Natural killer cell treated with Interleukin-12 subunit alpha and Interleukin-12 subunit beta and Interleukin-15 and Interleukin-18, amount 100 ng/mL, for 72 hours (primary cell): ENCODE results near the gene TMEM125. TPM values are rescaled to one million over a fixed set of nuclear protein-coding genes. Genes with fewer than 3 reads are reported as not detected.

Experiments used
- ATAC-seq, 2 donors: fragments of 150-1000 bp; cut with Tn5 transposase in 1 of 2; sonication (Bioruptor Pico), chemical (Tn5 transposase) in 1 of 2; 2 replicates each; pipeline ENCODE4 v1.10.0; 2021
- DNase-seq: peaks from one replicate; pipeline ENCODE4 v3.0.0; 2022; ENCODE audit warnings: low spot score
- H3K27ac Mint-ChIP-seq, 2 donors: 1 replicate in 1 of 2; 2 replicates in 1 of 2; pipeline ENCODE4 v1.8.0; 2022; ENCODE audit warnings: mixed read lengths in 2 of 2, mild to moderate bottlenecking in 1 of 2, moderate library complexity in 1 of 2
- H3K27me3 Mint-ChIP-seq, 2 donors: 1 replicate in 1 of 2; 2 replicates in 1 of 2; pipeline ENCODE4 v1.8.0; 2022; ENCODE audit warnings: mixed read lengths in 2 of 2
- H3K36me3 Mint-ChIP-seq: one replicate; pipeline ENCODE4 v1.8.0; 2022; ENCODE audit warnings: mixed read lengths
- H3K4me1 Mint-ChIP-seq, 2 donors: 1 replicate in 1 of 2; 2 replicates in 1 of 2; pipeline ENCODE4 v1.8.0; 2022; ENCODE audit warnings: low read depth in 2 of 2, mixed read lengths in 2 of 2, mild to moderate bottlenecking in 1 of 2
- H3K4me3 Mint-ChIP-seq: one replicate; pipeline ENCODE4 v1.8.0; 2022; ENCODE audit warnings: mixed read lengths
- H3K9me3 Mint-ChIP-seq: 2 replicates; pipeline ENCODE4 v1.8.0; 2022; ENCODE audit warnings: mixed read lengths
- total RNA-seq, 2 donors: library from RNA; stranded (reverse); gene quantifications; one replicate each; pipeline ENCODE4 v1.2.3, GENCODE V29; 2022

Gene TMEM125
- total RNA-seq, 2 donors from 2014 or later, result not detected

DNA sequence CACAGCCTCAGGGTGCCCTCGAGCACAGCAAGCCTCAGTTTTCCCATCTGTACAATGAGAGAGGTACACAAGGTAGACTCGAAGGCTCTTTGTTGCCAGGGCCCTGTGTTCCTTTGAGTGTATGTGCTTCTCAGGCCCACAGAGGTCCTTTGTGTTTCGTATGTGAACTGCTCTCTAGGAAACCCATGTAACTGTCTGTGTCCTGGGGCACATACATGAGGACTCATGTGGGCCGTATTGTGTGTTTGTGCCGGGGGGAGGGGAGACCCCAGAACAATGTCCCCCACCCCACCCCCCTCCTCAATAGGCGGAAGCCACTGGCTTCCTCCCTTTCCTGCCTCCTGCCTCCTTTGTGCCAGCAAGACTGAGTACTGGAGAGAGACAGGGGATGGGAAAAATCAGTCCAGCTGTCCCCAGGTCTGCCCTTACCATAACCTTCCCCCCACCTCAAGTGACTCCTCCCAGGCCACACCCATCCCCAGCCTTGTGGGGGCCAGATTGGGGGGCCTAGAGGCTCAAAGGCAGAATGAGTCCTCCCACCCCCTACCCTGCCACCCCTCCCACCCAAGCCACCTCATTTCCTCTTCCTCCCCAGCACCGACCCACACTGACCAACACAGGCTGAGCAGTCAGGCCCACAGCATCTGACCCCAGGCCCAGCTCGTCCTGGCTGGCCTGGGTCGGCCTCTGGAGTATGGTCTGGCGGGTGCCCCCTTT is 30.8 kb downstream of the TMEM125 start, which contains the start of gene TIE1:
TSS of gene TIE1 (plus strand) at position 605 of the 717 bp plus-strand sequence. CDS start at position 695, 90 bp downstream.
- Mint-ChIP-seq H3K27me3 (no peaks in the 10 kb centered on the region), H3K9me3 (no peaks in the 10 kb centered on the region), H3K4me3 (peak within 1 kb of the TSS; percentile 51), H3K27ac (peak within 1 kb of the TSS; percentile 46 to 80), H3K4me1 (peaks cover 5 to 13% of the 10 kb centered on the region in 2 donors), H3K36me3 (no peaks in the 10 kb centered on the region)
- ATAC-seq (peak; percentile 47 to 52), DNase-seq (no peak)

GRCh38 chr1:43302201-43302600 is 32.4 kb downstream of the TMEM125 start:
- peaks cover 0 to 10% of the 10 kb centered on the region in 2 donors for H3K4me1 Mint-ChIP-seq
- ATAC-seq (no peak), DNase-seq (no peak)
- no peaks in the 10 kb centered on the region for H3K36me3 Mint-ChIP-seq
- H3K4me3 Mint-ChIP-seq, result no peak overlapping the region
- no peaks in the 10 kb centered on the region for H3K27me3 Mint-ChIP-seq
- no peaks in the 10 kb centered on the region for H3K9me3 Mint-ChIP-seq
- no peak overlapping the region for H3K27ac Mint-ChIP-seq

DNA sequence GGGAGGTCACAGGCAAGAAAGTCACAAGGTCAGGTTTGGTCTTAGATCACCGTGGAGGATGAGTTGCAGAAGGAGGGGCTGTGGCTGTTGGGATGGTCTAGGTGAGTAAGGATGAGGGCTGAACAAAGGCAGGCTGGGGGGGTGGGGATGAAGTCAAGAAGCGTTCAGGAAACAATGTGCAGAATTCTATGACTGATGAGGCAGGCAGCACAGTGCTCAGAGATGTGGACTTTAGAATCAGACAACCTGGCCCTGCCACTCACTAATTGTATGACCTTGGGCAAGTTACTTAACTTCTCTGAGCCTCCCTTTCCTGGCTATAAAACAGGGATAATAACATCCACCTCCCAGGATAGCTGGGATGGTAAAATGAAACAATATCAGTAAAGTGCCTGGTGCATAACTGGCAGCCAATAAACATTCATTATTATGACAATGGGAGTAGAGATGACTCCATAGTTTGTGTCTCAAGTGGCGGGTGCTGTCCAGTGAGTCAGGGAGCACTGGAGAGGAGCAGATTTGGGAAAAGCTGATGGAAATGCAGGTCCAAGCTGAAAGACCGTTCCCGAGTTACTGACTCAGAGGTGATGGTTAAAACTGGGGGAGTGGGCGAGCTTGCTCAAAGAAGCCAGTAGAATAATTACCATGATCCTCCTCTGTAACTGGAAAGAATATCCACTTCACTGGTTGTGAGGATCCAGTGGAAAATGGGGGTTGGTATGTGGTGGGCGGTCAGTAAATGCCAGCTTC is 33.1 kb downstream of the TMEM125 start:
- Mint-ChIP-seq H3K4me3 (no peak overlapping the region), H3K4me1 (peaks cover 0 to 10% of the 10 kb centered on the region in 2 donors), H3K27me3 (no peaks in the 10 kb centered on the region), H3K9me3 (no peaks in the 10 kb centered on the region), H3K36me3 (no peaks in the 10 kb centered on the region), H3K27ac (no peak overlapping the region)
- no peak for DNase-seq
- no peak for ATAC-seq

DNA sequence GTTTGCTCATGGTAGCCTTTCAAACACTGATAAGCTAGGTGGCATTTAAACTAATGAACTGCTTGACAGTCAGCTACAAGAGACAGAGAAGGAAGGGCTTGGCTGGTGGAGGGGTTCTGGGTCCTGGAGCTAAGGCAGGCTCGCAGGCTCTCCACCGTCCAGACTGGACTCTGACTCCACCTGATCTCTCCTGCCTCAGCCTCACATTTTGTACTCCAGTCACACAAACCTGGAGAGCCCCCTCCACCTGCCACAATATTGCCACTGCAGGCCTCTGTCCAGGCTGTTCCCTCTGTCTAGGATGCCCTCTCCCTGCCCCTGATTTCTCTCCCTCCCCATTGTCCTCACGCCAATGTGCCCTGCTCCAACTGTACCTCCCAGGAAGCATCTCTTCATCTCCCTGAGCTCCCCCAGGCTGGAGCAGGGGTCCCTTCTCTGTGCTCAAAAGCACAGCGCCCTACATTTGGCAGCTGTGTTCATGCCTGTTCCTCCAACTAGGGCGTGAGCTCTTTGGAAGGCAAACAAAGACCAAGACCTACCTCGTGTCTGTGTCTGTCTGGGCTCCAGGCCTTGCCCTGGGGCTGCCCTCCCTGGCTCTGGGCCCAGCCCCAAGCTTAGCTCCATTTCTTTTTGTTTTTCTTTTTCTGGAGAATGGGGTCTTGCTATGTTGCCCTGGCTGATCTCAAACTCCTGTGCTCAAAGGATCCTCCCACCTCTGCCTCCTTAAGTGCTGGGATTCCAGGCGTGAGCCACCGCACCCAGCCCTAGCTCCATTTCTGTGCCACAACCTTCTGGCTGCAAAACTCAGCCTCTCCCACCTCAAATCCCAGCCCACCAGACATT is 33.9 kb downstream of the TMEM125 start:
- no peak overlapping the region for H3K4me3 Mint-ChIP-seq
- no peak for DNase-seq
- no peaks in the 10 kb centered on the region for H3K9me3 Mint-ChIP-seq
- no peak for ATAC-seq
- H3K27ac Mint-ChIP-seq, result no peak overlapping the region
- H3K36me3 Mint-ChIP-seq, result no peaks in the 10 kb centered on the region
- peaks cover 0 to 10% of the 10 kb centered on the region in 2 donors for H3K4me1 Mint-ChIP-seq
- H3K27me3 Mint-ChIP-seq, result no peaks in the 10 kb centered on the region

DNA sequence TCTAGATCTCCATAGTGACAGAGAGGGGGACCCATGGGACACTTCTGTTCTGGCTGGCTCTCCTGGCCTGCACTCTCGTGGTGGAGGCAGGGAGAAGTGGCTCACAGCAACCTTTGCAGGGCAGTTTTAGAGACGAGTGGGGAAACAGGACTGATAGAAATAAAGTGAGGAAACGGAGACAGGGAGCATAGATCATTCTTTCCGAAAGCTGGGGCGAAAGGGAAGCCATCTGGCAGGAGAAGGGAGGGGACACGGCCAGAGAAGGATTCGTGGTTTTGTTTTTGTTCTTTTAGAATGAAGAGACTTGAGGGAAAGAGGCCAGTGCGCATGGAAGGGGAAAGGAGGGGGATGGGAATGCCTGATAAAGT is 34.5 kb downstream of the TMEM125 start:
- no peaks in the 10 kb centered on the region for H3K36me3 Mint-ChIP-seq
- peaks cover 0 to 10% of the 10 kb centered on the region in 2 donors for H3K4me1 Mint-ChIP-seq
- DNase-seq (no peak), ATAC-seq (no peak)
- H3K27me3 Mint-ChIP-seq, result no peaks in the 10 kb centered on the region
- H3K27ac Mint-ChIP-seq, result no peak overlapping the region
- no peaks in the 10 kb centered on the region for H3K9me3 Mint-ChIP-seq
- no peak overlapping the region for H3K4me3 Mint-ChIP-seq

- H3K36me3 Mint-ChIP-seq, result no peaks in the 10 kb centered on the region
- no peak overlapping the region for H3K4me3 Mint-ChIP-seq
- H3K27me3 Mint-ChIP-seq, result no peaks in the 10 kb centered on the region
- no peaks in the 10 kb centered on the region for H3K9me3 Mint-ChIP-seq
- DNase-seq (no peak), ATAC-seq (no peak)
- peaks cover 0 to 10% of the 10 kb centered on the region in 2 donors for H3K4me1 Mint-ChIP-seq
- no peak overlapping the region for H3K27ac Mint-ChIP-seq
Observed at GRCh38 chr1:43304771-43305300, 35.1 kb downstream of the TMEM125 start.

GRCh38 chr1:43305461-43305860 is 35.7 kb downstream of the TMEM125 start:
- no peaks in the 10 kb centered on the region for H3K27me3 Mint-ChIP-seq
- no peak overlapping the region for H3K4me3 Mint-ChIP-seq
- H3K4me1 Mint-ChIP-seq, result peaks cover 0 to 10% of the 10 kb centered on the region in 2 donors
- H3K9me3 Mint-ChIP-seq, result no peaks in the 10 kb centered on the region
- DNase-seq, result no peak
- no peaks in the 10 kb centered on the region for H3K36me3 Mint-ChIP-seq
- ATAC-seq, result no peak
- no peak overlapping the region for H3K27ac Mint-ChIP-seq

DNA sequence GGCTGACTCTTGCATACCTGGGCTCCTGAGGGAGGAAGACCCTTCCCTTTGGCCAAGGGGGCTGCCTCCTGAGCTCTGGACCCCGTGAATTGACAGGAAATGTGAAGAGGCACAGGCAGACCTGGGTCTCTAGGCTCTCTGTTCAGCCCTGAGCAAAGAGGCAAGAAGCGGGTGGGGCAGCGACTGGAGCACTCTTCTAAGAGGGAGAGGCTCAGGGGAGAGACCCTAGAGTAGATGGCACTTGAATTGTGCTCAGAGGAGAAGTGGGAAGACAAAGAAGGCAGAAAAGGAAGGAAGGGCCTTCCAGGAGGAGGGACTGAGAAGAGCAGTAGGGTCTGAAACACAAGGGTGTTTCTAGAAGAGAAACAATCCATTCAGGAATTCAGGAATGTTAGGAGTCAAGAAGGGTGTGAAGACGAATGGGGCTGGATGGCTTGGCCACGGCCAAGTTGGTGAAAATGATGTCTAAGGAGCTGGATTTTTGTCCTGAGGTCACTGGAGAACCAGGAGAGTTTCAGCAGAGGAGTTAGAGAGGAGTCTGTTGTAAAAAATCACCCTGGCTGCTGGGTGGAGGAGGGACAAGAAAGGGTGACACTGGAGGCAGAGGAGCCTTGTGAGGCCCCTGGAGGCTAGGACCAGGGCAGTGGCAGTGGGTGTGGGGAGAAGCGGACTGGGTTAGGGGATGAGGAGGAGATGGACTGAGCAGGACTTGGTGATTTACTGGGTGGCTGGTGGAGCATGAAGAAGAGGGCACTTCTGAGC is 36.3 kb downstream of the TMEM125 start:
- no peak for ATAC-seq
- Mint-ChIP-seq H3K9me3 (no peaks in the 10 kb centered on the region), H3K36me3 (no peaks in the 10 kb centered on the region), H3K4me3 (no peak overlapping the region), H3K27me3 (no peaks in the 10 kb centered on the region), H3K4me1 (peaks cover 0 to 6% of the 10 kb centered on the region in 2 donors), H3K27ac (no peak overlapping the region)
- DNase-seq, result no peak

- no peaks in the 10 kb centered on the region for H3K9me3 Mint-ChIP-seq
- H3K4me3 Mint-ChIP-seq, result no peak overlapping the region
- no peak for DNase-seq
- no peak for ATAC-seq
- H3K4me1 Mint-ChIP-seq, result peaks cover 0 to 5% of the 10 kb centered on the region in 2 donors
- no peak overlapping the region for H3K27ac Mint-ChIP-seq
- H3K36me3 Mint-ChIP-seq, result no peaks in the 10 kb centered on the region
- no peaks in the 10 kb centered on the region for H3K27me3 Mint-ChIP-seq
Observed at GRCh38 chr1:43306688-43307457, 37.1 kb downstream of the TMEM125 start.

DNA sequence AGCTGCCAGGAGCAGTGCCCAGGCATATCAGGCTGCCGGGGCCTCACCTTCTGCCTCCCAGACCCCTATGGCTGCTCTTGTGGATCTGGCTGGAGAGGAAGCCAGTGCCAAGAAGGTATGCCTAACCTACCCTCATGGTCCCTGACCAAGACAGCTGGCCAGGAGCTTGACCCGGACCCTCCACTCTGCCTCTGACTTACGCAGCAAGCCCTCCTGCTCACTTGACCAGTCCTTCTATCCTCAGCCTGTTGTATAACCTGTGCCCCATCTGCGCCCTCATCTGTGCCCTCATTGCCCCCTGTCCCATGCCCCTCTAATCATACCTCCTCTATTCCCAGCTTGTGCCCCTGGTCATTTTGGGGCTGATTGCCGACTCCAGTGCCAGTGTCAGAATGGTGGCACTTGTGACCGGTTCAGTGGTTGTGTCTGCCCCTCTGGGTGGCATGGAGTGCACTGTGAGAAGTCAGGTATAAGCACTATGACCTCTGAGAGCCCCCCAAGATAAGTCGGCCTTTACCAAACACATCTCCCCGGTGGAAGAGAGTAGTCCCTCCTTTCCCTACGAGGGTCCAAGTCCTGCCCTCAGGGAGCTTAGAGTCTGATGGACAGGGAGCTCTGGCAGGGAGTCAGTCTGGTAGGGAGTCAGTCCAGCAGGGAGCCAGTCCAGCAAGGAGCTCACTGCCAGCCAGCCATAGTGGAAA is 37.8 kb downstream of the TMEM125 start:
- H3K27ac Mint-ChIP-seq, result no peak overlapping the region
- H3K36me3 Mint-ChIP-seq, result no peaks in the 10 kb centered on the region
- no peak for ATAC-seq
- H3K9me3 Mint-ChIP-seq, result no peaks in the 10 kb centered on the region
- H3K4me1 Mint-ChIP-seq, result peaks cover 0 to 3% of the 10 kb centered on the region in 2 donors
- DNase-seq, result no peak
- H3K27me3 Mint-ChIP-seq, result no peaks in the 10 kb centered on the region
- H3K4me3 Mint-ChIP-seq, result no peak overlapping the region

DNA sequence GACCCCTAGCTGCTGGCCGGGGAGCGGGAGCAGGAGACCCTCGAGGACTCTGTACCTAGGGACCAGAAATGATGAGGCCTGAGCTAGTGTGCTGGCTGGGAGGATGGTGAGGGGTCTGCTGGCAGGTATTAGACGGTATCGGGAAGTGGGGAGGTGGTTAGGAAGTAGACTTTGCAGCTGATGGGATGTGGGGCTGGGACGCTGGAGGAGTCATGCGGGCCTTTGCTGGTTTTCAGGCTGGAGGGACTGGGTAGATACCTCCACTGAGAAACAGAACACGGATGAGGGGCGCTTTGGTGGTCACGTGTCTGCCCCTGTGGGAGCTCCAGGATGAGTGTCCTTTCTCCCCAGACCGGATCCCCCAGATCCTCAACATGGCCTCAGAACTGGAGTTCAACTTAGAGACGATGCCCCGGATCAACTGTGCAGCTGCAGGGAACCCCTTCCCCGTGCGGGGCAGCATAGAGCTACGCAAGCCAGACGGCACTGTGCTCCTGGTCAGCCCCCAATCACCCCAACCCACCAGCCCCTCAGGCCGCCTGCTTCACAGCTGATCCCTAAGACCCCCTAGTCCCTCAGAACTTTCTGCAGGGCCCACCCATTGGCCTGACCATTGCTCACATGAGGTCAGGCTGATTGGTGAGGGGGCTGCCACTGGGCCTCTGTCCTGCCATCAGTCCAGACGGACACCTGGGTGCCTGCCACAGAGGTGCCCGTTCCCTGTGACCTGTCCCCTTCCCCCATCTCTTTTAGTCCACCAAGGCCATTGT is 39.0 kb downstream of the TMEM125 start:
- no peak for DNase-seq
- no peaks in the 10 kb centered on the region for H3K27me3 Mint-ChIP-seq
- no peaks in the 10 kb centered on the region for H3K9me3 Mint-ChIP-seq
- no peak overlapping the region for H3K4me3 Mint-ChIP-seq
- H3K27ac Mint-ChIP-seq, result no peak overlapping the region
- no peak for ATAC-seq
- H3K36me3 Mint-ChIP-seq, result no peaks in the 10 kb centered on the region
- no peaks in the 10 kb centered on the region for H3K4me1 Mint-ChIP-seq
